ENCODE measurements around the gene RPL37.

DNA sequence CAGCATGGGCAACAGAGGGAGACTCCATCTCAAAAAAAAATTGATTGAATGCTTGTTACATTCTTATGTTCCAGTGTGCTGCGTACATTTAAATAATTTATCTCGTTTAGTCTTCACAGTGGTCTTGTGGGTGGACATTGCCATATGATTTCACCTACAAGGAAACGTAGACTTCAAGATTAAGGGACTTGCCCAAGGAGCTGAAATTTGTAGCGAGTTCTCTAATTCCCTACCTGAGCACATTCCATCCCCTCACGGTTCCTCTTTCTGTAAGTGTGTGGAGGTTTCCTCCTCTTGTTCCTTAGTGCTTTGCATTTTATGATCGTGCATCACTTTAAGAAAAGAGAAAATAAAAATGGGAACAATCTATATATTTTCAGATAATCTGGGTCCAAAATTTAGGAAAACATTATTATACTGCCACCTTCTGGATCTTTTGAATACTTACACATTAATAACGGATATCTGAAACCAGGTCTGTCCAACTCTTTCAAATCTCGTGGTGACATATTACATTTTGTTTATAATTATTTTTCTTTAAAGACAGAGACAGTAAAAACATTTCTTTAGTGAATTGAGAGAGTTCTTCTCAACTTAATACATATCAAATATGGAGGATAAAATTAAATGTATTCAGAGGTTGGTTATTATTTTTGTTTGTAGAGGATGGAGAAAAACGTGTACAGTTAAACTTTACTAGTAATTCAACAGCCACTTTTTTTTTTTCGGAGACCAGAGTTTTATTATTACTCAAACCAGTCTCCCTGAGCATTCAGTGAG, 44.3 kb upstream of the RPL37 start:
- TF ChIP-seq EZH2 (IDR thresholded peaks at IDR 0.05; ENCODE audit: low read length, missing control alignments) (no peak), CTCF (conservative IDR thresholded peaks at IDR 0.05 in 1 of 2, IDR thresholded peaks at IDR 0.05 in 1 of 2; ENCODE audit: low read depth in 1 of 2, low read length in 2 of 2) (peak in 1 of 2 donors; percentile 29)
